ENCODE measurements around the gene LRRTM4. TPM values are rescaled to one million over a fixed set of nuclear protein-coding genes. Genes with fewer than 3 reads are reported as not detected.

LRRTM4 gene
- total RNA-seq, 1 donor from 2014 or later = not detected

- intact Hi-C loops (cut with DNase I) = no loop called here
- H3K4me3 ChIP-seq = no peak overlapping the region
- no peaks in the 10 kb centered on the region for H3K27me3 ChIP-seq
- no peaks in the 10 kb centered on the region for H3K4me1 ChIP-seq
- TF ChIP-seq CTCF (IDR thresholded peaks at IDR 0.05) = no peak
- H3K9me3 ChIP-seq = no peaks in the 10 kb centered on the region
- no peaks in the 10 kb centered on the region for H3K36me3 ChIP-seq
- no peak overlapping the region for H3K27ac ChIP-seq
- DNase-seq (ENCODE audit: low spot score in 2 of 2) = no peak
Measured at GRCh38 chr2:76839826-76840225, 682.4 kb downstream of the LRRTM4 start.

DNA sequence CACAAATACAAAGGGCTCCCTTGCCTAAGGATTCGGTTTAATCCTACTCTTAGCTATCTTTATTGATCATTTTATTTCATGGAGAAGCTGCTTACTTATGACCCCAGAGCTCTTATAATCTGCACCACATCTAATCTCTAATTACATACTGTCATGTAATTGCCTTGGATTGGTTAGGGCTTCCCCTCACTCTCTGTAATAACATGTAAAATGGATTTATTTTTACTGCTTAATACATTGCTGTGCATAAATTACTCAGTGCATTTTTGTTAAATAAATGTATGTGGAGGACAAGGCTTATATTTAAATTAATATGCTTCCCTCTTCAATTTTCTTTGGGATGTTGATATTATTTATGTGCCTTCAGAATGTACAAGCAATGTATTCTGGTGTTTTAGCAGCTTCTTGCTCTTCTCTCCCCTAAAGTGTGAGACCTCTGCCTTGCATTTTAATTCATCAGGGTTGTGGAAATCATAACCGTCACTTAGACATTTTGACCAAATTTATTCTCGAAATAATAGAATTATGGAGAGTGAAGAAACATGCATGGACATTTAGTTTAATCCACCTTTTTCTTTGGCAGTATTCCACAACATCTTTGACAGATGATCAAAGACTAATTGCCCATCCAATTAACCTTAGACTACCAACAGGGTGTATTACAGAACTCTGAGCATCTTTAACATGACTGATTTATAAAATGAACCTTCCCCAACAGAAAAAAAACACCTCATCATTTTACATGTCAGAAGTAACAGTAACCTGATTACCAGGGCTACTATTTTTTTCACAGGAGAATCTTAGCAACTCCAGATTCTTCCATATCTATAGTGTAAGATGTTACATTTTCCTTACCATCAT lies 692.6 kb downstream of the LRRTM4 start:
- H3K36me3 ChIP-seq = no peaks in the 10 kb centered on the region
- no peak for TF ChIP-seq CTCF (IDR thresholded peaks at IDR 0.05)

DNA sequence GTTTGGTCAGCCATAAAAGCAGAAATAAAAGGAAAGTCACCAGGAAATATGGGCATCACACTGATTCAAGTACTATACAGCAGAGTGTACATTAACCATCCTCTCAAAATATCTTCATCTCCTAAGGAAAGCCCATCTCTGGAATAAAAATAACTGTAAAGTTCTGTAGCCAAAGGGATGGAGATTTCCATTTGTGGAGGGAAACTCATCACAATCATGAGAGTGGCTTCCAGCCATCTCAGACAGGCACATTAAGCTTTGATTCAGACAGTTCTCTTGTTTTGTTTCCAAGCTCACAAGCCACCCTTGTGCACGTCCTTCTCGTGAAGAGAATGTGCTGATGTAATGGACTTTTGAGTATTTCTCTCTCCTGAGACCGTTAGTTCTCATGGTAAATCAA lies 695.5 kb downstream of the LRRTM4 start:
- Histone ChIP-seq H3K27ac (no peak overlapping the region), H3K4me3 (no peak overlapping the region), H3K4me1 (no peaks in the 10 kb centered on the region), H3K27me3 (no peaks in the 10 kb centered on the region), H3K9me3 (no peaks in the 10 kb centered on the region), H3K36me3 (no peaks in the 10 kb centered on the region)
- intact Hi-C loops (cut with DNase I) = no loop called here
- DNase-seq (ENCODE audit: low spot score in 2 of 2) = no peak
- TF ChIP-seq CTCF (IDR thresholded peaks at IDR 0.05) = no peak

More for the DNA sequence above, 692.6 kb downstream of the LRRTM4 start:
- intact Hi-C loops (cut with DNase I) = no loop called here
- Histone ChIP-seq H3K4me1 (no peaks in the 10 kb centered on the region), H3K4me3 (no peak overlapping the region), H3K27ac (no peak overlapping the region), H3K27me3 (no peaks in the 10 kb centered on the region), H3K9me3 (no peaks in the 10 kb centered on the region)
- DNase-seq (ENCODE audit: low spot score in 2 of 2) = no peak

DNA sequence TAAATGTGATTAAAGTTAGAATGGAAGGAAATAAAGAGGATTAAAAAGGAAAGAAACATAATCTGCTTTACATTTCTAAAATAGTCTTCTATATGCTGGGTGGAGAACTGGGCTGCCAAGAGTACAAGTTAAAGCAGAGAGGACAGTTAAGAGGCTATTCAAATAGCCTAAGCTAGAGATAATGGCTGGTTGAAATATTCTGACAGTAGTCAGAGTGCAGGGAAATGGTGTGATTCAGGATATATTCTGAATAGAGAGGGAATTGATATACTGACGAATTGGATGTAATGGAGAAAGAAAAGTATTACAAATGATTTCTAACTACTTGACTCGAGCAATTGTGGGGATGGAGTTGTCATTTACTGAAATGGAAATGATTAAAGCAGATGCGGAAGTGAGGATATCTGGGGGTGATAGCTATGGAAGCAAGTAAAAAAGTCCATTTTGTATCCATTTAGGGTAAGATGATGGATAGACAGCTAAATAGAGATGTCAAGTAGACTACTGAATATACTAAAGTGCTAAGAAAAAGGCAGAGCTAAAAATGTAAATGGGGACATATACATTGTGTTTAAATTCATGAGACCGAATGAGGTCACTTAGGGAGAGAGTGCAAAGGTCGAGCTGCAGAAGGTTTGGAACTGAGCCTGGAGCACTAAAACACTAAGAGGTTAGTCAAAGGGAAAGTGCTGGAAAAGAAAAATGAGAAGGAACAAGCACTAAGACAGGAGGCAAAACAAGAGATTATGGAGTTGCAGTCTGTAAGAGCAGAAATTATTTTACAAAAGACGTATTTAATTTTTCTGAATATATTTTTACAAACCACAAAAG lies 696.8 kb downstream of the LRRTM4 start:
- Histone ChIP-seq H3K4me1 (no peaks in the 10 kb centered on the region), H3K27ac (no peak overlapping the region), H3K27me3 (no peaks in the 10 kb centered on the region), H3K36me3 (no peaks in the 10 kb centered on the region), H3K4me3 (no peak overlapping the region), H3K9me3 (no peaks in the 10 kb centered on the region)
- TF ChIP-seq CTCF (IDR thresholded peaks at IDR 0.05) = no peak
- intact Hi-C loops (cut with DNase I) = no loop called here
- DNase-seq (ENCODE audit: low spot score in 2 of 2) = no peak

- Histone ChIP-seq H3K27me3 (no peaks in the 10 kb centered on the region), H3K27ac (no peak overlapping the region), H3K4me3 (no peak overlapping the region), H3K9me3 (no peaks in the 10 kb centered on the region), H3K4me1 (no peaks in the 10 kb centered on the region), H3K36me3 (no peaks in the 10 kb centered on the region)
- TF ChIP-seq CTCF (IDR thresholded peaks at IDR 0.05) = no peak
- intact Hi-C loops (cut with DNase I) = no loop called here
- no peak for DNase-seq (ENCODE audit: low spot score in 2 of 2)
Measured at GRCh38 chr2:76821731-76822130, 700.4 kb downstream of the LRRTM4 start.
